ENCODE measurements around the gene TBC1D12. TPM values are rescaled to one million over a fixed set of nuclear protein-coding genes. Genes with fewer than 3 reads are reported as not detected.

The TBC1D12 gene
- total RNA-seq, 1 donor from 2014 or later, result 14.7 TPM

DNA sequence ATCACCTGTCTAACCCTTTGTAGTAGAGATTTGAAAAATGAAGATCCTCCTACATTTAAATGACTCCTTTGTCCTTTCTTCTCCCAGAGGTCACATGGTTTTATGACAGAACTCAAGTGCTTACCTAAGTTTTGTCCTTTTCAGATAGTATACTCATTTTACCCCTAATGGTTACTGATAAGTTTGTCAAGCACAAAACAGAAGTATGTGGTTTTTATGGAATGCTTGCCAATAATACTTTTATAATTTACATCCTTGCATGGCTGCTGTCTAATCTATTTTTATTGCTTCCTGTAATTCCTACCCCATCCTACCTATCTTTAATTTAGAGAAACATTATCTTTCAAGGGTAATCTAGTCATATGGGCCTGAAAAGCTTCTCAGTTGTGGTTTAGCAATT, 180.8 kb downstream of the TBC1D12 start:
- Histone ChIP-seq H3K4me3 (no peak overlapping the region), H3K27me3 (no peaks in the 10 kb centered on the region), H3K36me3 (no peaks in the 10 kb centered on the region), H3K27ac (no peak overlapping the region), H3K4me1 (no peaks in the 10 kb centered on the region), H3K9me3 (no peaks in the 10 kb centered on the region)
- no peak for DNase-seq (ENCODE audit: extremely low spot score in 2 of 2)
- TF ChIP-seq, protein P1, sequence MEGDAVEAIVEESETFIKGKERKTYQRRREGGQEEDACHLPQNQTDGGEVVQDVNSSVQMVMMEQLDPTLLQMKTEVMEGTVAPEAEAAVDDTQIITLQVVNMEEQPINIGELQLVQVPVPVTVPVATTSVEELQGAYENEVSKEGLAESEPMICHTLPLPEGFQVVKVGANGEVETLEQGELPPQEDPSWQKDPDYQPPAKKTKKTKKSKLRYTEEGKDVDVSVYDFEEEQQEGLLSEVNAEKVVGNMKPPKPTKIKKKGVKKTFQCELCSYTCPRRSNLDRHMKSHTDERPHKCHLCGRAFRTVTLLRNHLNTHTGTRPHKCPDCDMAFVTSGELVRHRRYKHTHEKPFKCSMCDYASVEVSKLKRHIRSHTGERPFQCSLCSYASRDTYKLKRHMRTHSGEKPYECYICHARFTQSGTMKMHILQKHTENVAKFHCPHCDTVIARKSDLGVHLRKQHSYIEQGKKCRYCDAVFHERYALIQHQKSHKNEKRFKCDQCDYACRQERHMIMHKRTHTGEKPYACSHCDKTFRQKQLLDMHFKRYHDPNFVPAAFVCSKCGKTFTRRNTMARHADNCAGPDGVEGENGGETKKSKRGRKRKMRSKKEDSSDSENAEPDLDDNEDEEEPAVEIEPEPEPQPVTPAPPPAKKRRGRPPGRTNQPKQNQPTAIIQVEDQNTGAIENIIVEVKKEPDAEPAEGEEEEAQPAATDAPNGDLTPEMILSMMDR (IDR thresholded peaks at IDR 0.05), result no peak
- no peak for TF ChIP-seq POLR2A (IDR thresholded peaks at IDR 0.05)
- TF ChIP-seq POLR2AphosphoS5 (IDR thresholded peaks at IDR 0.05; ENCODE audit: insufficient read depth in 1 of 2, low read depth in 1 of 2), result no peak
- intact Hi-C loops (cut with DNase I), result no loop called here

Other genes with a start within 250 kb of the TBC1D12 start
- 21.1 TPM for gene NOC3L, start 39.6 kb upstream of the TBC1D12 start, total RNA-seq
- gene HELLS, start 143.2 kb downstream of the TBC1D12 start, total RNA-seq, result 8.3 TPM

Data from vagina (tissue), 2 donors.